Left ventricle myocardium inferior (tissue), 1 donor: ENCODE data around the gene CLSTN2. TPM values are rescaled to one million over a fixed set of nuclear protein-coding genes. Genes with fewer than 3 reads are reported as not detected.

ENCODE experiments used
- DNase-seq: peaks from one replicate; pipeline ENCODE4 v3.0.0-alpha.2; 2020
- H3K27ac ChIP-seq: fragments of 200-600 bp; replicated peaks from 2 replicates; pipeline ENCODE4 v1.8.0; 2021
- H3K27me3 ChIP-seq: fragments of 200-600 bp; 2 replicates; pipeline ENCODE4 v1.8.0; 2021; ENCODE audit warnings: low read depth
- H3K36me3 ChIP-seq: fragments of 200-600 bp; 2 replicates; pipeline ENCODE4 v1.8.0; 2021
- H3K4me1 ChIP-seq: fragments of 200-600 bp; 2 replicates; pipeline ENCODE4 v1.8.0; 2021
- H3K4me3 ChIP-seq: fragments of 200-600 bp; 2 replicates; pipeline ENCODE4 v1.8.0; 2021; ENCODE audit warnings: mild to moderate bottlenecking, moderate library complexity
- H3K9me3 ChIP-seq: fragments of 200-600 bp; replicated peaks from 2 replicates; pipeline ENCODE4 v1.8.0; 2021
- intact Hi-C: fragments of 100-400 bp; cut with micrococcal nuclease; formaldehyde crosslinking; loops from one replicate; pipeline ENCODE4 v1.11.0; 2022
- total RNA-seq: library from RNA; stranded (reverse); fragmentation: NEBNext Ultra II Directional; extraction: Animal tissue kit (Norgen Biotek cat#: 25700); gene quantifications from one replicate; pipeline ENCODE4 v1.2.1, GENCODE V29; 2021
- TF ChIP-seq, protein P1 (sequence below): fragments of 200-600 bp; IDR thresholded peaks from 2 replicates; pipeline ENCODE4 v1.8.0; 2021; ENCODE audit warnings: antibody characterized with exemption, mild to moderate bottlenecking, borderline replicate concordance
- donor health status: DM: no; HTN: yes; CAD: no; lungs with severe emphysema.

Gene CLSTN2
- total RNA-seq, 1 donor from 2014 or later, result 7.0 TPM

DNA sequence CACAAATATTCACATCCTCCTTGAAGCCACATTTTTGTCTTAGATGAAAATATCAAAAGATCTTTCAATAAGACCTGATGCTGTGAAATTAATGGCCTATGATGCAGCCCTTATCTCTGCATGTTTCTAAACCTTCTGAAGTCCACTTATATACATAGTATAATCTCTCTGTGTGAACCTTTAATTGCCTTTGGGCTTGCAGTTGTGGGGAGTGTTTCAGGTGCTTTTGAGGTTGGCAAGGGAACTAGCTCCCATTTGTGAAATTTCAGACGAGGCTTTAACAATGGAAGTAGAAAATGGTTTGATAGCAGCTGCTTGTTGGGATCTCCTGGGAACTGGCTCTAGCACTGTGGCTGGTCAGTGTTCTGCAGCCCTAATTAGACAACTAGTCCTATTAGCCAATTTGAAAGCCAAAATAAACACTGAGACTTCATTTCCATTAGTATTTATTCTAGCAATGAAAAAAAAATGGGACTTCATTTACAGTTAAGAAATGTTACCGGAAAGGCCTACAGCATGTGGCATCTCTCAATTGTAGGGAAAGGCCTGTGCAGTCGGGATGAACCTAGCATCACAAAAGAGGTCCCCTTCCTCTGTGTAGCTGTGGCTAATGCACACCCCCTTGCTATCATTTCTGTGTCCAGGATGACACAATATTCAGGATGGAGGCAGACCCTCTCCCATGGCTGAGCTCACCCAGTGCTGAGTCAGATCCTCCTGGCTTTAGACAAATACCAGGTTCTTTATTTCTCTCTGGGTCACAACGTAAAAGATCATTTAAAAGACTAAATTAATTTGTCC is 602.1 kb downstream of the CLSTN2 start:
- Histone ChIP-seq H3K27me3 (no peaks in the 10 kb centered on the region), H3K9me3 (peaks cover 15% of the 10 kb centered on the region), H3K4me3 (no peak overlapping the region), H3K4me1 (peaks cover 5% of the 10 kb centered on the region), H3K36me3 (no peaks in the 10 kb centered on the region), H3K27ac (no peak overlapping the region)
- DNase-seq, result no peak
- intact Hi-C loops, result no loop called here
- TF ChIP-seq, protein P1, sequence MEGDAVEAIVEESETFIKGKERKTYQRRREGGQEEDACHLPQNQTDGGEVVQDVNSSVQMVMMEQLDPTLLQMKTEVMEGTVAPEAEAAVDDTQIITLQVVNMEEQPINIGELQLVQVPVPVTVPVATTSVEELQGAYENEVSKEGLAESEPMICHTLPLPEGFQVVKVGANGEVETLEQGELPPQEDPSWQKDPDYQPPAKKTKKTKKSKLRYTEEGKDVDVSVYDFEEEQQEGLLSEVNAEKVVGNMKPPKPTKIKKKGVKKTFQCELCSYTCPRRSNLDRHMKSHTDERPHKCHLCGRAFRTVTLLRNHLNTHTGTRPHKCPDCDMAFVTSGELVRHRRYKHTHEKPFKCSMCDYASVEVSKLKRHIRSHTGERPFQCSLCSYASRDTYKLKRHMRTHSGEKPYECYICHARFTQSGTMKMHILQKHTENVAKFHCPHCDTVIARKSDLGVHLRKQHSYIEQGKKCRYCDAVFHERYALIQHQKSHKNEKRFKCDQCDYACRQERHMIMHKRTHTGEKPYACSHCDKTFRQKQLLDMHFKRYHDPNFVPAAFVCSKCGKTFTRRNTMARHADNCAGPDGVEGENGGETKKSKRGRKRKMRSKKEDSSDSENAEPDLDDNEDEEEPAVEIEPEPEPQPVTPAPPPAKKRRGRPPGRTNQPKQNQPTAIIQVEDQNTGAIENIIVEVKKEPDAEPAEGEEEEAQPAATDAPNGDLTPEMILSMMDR, result no peak

- Histone ChIP-seq H3K9me3 (peaks cover 15% of the 10 kb centered on the region), H3K27me3 (no peaks in the 10 kb centered on the region), H3K4me3 (no peak overlapping the region), H3K4me1 (peaks cover 5% of the 10 kb centered on the region), H3K36me3 (no peaks in the 10 kb centered on the region), H3K27ac (no peak overlapping the region)
- TF ChIP-seq, protein P1, result no peak
- intact Hi-C loops, result no loop called here
- DNase-seq, result no peak
These were observed 602.7 kb downstream of the CLSTN2 start for GRCh38 chr3:140537727-140538082.

DNA sequence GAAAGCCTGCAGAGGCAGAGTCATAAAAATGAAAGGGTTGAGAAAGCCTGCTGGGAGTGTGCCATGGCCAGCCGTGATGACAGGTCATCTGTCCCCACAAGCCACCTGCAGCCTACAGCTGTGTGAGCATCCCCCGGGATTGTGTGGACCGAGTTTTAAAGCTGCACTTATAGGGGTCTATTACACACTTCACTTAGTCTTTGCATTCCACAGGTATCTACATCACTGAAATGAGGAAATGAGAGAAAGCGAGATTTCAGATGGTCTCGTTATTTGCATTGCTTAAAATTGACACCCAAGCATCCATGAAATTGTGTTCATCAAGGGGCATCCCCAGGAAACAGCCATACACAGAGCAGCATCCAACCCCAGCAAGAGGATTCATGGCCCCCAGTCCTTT is 605.3 kb downstream of the CLSTN2 start:
- H3K27ac ChIP-seq, result no peak overlapping the region
- no peak for DNase-seq
- H3K27me3 ChIP-seq, result no peaks in the 10 kb centered on the region

DNA sequence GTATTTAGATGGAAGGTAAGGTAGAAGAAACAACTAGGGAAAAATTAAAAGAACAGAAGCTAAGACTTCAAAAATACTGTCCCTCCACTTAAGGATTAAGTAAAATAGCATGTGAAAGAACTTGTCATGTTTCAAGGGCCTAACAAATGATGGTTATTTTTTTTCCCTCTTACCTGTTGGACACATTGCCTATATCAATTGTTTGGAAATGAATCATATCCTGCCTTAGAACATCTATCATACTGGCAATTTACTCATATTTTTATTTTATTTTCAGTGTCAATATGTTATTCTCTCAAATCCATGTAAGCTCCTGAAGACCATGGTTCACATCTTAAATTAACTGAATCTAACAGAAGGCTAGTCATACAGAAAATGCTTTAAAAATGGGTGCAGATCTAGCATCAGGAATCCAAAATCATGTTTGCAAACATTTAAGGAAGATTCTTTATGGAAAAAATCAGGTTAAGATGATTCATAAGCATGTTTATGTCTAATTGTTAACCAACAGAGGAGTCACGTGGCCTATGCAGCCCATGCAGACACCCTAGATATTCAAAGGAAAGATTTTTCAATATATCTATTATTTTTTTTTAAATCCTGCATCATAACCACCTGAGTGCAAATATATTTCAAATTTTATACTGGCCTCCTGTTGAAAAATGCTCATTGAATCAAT is 607.1 kb downstream of the CLSTN2 start:
- intact Hi-C loops, result no loop called here
- no peaks in the 10 kb centered on the region for H3K36me3 ChIP-seq
- no peak for DNase-seq
- H3K27ac ChIP-seq, result no peak overlapping the region
- no peaks in the 10 kb centered on the region for H3K27me3 ChIP-seq
- no peak overlapping the region for H3K4me3 ChIP-seq
- H3K9me3 ChIP-seq, result no peaks in the 10 kb centered on the region
- TF ChIP-seq, protein P1, result no peak
- H3K4me1 ChIP-seq, result peaks cover 3% of the 10 kb centered on the region

More for the DNA sequence above, 605.3 kb downstream of the CLSTN2 start:
- H3K4me3 ChIP-seq, result no peak overlapping the region
- H3K36me3 ChIP-seq, result no peaks in the 10 kb centered on the region
- H3K4me1 ChIP-seq, result peaks cover 5% of the 10 kb centered on the region
- intact Hi-C loops, result no loop called here
- TF ChIP-seq, protein P1, result no peak
- H3K9me3 ChIP-seq, result peaks cover 1% of the 10 kb centered on the region

- no peak overlapping the region for H3K27ac ChIP-seq
- H3K4me1 ChIP-seq, result no peaks in the 10 kb centered on the region
- TF ChIP-seq, protein P1, result no peak
- intact Hi-C loops, result no loop called here
- H3K9me3 ChIP-seq, result no peaks in the 10 kb centered on the region
- no peaks in the 10 kb centered on the region for H3K36me3 ChIP-seq
- H3K4me3 ChIP-seq, result no peak overlapping the region
- no peaks in the 10 kb centered on the region for H3K27me3 ChIP-seq
- no peak for DNase-seq
These were observed 610.2 kb downstream of the CLSTN2 start for GRCh38 chr3:140545197-140545596.
